Measurements from ENCODE around the gene INAVA.
"Not testable (repeated sequence)": the region's sequence is repeated elsewhere in the genome, so short reads cannot be mapped to it uniquely, and the experiment has no call there.

INAVA gene

DNA sequence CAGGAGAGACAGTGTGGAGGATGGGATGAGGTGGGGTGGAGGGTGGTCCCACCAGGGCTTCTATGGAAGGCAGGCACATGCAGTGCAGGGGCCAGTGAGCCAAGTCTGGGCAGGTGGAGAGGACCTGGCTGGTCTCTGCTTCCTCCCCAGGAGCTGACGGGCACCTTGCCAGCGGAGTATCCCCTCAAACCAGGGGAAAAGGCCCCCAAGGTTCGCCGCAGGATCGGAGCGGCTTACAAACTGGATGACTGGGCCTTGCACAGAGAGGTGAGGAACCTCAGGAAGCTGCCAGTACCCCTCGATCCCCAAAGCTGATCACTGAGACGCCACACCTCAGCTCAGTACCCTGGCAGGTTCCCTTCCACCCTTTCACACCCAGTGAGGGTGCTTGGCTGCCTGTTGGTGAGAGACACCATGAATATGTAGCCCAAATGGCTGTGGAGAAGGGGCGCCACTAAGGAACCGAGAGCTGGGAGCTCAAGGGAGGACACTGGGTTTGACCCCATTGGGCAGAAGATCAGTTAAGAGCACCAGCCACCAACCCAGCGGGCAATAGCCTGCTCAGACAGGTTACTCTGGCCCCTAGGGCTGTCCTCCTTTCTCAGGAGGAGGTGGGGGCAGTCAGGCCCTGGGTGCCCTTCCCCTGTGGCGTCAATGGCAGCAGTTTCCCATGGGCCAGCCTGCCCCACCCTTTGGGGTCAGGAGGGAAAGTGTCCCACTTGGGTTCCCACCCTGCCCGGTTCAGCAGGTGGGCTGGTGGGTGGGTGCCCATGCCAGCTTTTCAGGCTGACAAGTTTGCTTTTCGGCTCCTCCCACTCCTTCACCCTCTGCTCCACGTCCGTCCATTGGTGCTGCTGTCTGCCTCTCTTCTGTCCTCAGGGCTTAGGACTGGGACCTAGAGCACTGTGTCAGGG, 5.5 kb downstream of the INAVA start:
- no peak for DNase-seq

DNA sequence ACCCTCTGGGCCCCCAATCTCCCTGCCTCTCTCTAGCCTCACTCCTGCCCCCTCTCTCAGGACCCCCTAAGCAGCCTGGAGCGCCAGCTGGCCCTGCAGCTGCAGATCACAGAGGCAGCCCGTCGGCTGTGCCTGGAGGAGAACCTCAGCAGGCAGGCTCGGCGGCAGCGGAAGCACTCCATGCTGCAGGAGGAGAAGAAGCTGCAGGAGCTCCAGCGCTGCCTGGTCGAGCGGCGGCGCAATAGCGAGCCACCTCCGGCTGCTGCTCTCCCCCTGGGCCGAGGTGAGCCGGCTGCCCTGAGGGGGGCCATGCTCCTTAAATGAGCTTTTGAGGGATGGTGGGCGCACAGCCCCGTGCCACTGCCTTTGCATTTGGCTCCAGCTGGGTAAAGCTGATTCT, 6.2 kb downstream of the INAVA start:
- DNase-seq: no peak

DNA sequence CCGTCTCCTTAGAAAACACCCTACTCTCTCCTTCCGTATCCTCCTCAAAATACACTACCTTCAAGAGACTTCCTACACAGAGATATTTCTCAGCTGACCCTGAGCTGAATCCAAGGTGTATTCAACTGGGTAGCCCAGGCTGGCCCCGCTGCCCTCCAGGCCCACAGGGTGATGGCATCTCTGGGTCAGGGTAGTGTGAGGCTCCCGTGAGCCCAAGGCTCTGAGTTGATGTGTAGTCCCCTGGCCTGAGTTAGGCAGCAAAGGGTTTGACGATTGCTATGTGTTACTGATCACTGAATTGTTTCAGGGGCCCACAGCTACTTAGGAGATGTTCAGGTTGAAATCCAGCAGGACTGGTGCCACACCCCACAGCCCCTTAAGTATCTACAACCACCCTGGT, 6.7 kb downstream of the INAVA start:
- DNase-seq: no peak

DNA sequence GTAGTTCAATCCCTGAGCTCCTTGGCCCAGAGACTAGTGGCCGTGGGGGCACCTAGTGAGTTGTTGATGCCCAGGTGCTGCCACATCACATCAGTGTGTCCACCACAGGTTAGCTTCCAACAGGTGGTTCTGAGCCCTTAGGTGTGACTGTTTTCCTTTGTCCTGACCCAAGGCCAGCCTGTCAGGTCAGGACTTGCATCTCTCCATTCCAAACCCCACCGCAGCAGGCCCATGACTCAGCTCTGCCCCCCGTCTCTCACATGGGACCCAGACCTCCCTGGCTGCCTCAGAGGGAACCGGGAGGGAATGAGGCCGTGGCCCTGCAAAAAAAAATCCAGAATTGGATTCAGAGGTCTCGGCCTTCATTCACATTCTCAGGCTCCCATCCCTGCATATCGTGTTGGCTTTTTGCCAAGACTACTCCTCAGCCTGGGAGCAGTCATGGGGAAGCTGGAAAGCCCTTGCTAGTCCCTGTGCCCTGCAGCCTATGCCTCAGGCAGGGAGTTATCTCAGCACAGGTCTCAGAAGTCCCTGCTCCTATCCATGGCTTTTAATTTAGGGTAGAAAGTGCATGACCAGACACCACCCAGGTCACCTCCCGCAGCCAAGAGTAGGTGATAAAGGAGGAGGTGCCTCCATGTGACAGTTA, 7.2 kb downstream of the INAVA start:
- no peak for DNase-seq

- no peak for DNase-seq
These were observed 9.1 kb downstream of the INAVA start for GRCh38 chr1:200903793-200904192.

- no peak for DNase-seq
These were observed 10.1 kb downstream of the INAVA start for GRCh38 chr1:200904772-200905171.

GRCh38 chr1:200905411-200906052, 10.8 kb downstream of the INAVA start:
- no peak for DNase-seq

DNA sequence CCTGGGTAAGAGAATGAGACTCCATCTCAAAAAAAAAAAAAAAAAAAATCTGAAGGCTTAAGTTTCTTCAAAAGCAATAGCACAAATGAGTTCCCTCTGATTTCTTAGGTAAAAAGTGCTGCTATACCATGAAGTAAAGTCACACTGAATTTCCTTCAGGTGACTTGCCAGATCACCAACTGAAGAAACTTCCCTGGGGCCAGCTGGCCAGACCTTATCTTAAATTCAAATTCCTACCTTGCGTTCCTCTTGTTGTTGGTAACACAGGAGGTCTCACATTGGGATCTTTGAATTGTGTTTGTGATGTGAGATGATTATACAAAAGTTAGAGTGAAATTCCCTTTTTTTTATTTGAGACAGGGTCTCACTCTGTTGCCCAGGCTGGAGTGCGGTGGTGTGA, 11.8 kb downstream of the INAVA start:
- DNase-seq: no peak

DNA sequence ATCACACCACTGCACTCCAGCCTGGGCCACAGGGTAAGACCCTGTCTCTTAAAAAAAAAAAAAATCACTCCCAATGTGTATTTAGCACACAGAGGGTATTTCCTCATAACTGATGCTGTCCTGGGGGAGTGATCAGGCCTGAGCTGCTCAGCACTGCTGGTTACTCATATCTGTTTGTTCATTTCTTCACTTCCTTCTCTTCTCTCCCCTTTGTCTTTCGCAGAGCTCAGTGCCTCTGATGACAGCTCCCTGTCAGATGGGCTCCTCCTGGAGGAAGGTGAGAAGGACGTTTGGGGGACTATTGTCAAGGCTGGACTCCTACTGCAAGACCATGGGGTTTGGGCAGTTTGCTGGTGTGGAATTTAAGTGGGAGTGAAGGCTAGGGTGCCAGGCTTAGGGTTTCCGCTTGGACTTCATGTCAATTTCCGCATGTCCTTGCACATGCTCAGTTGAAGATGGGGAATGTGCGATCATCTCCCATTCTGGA, 13.0 kb downstream of the INAVA start:
- no peak for DNase-seq

DNA sequence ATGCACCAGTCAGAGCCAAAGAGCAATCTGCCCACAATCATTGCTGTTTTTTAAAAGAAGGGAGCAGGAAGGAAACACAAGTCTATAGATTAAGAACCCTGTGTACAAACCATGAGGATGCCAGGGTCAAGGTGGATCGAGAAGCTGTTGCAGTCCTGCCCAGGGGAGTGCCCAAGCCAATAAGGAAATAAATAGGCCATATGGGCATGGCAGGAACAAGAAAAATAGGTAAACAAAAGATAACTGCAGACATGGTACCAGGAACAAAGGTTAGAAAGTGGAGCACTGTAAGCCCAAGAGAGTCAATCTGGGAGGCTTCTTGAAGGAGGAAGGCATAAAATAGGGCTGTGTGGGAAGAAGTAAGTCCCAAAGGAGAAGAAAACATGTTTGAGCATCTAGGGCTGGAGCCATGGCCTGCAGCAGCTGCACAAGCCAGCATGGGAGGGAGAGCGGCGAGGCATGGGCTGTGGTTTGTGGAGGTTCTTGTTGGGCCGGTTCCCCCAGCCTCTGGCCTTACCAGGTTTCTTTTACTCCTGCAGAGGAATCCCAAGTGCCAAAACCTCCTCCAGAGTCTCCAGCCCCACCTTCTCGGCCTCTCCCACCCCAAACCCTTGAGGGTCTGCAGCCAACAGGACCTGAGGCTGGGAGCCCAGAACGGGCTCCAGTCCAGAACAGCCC, 13.6 kb downstream of the INAVA start:
- no peak for DNase-seq

- DNase-seq: no peak
These were observed 14.4 kb downstream of the INAVA start for GRCh38 chr1:200909071-200909470.

- DNase-seq: no peak
These were observed 15.1 kb downstream of the INAVA start for GRCh38 chr1:200909757-200910239.

GRCh38 chr1:200911361-200911760, 16.7 kb downstream of the INAVA start:
- DNase-seq: no peak

DNA sequence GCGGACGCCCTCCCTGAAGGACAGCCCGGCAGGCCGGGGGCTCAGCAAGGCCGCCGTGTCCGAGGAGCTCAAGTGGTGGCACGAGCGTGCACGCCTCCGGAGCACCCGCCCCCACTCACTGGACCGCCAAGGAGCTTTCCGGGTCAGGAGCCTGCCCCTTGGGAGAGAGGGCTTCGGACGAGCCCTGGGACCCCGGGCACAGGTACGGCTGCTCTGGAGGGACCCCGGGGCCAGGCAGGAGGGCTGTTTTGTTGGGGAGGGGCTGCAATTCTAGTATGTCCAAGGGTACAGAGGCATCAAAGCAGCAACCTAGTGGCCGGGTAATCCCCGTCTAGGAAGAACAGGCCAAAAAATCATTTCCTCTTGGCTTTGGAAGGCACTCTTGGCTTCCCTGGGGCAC, 17.2 kb downstream of the INAVA start:
- DNase-seq: not testable (repeated sequence)

- DNase-seq: no peak
These were observed 18.2 kb downstream of the INAVA start for GRCh38 chr1:200912737-200913407.

GRCh38 chr1:200916152-200916551, 21.5 kb downstream of the INAVA start:
- DNase-seq: no peak

- DNase-seq: no peak
These were observed 22.0 kb downstream of the INAVA start for GRCh38 chr1:200916681-200917080.

GRCh38 chr1:200917291-200917817, 22.7 kb downstream of the INAVA start:
- DNase-seq: no peak

DNA sequence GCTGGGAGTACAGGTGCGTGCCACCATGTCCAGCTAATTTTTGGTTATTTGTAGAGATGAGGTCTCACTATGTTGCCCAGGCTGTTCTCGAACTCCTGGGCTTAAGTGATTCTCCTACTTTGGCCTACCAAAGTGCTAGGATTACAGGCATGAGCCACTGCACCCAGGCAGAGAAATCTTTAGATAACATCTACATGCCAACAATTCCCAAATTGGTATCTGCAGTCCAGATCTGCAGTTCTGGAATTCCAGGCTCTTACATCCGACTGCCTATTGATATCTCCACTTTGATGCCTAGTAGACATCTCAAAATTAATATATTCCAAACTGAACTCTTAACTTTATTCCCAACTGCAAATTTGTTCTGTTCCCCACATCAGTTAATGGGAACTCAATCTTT, 23.3 kb downstream of the INAVA start:
- no peak for DNase-seq

DNA sequence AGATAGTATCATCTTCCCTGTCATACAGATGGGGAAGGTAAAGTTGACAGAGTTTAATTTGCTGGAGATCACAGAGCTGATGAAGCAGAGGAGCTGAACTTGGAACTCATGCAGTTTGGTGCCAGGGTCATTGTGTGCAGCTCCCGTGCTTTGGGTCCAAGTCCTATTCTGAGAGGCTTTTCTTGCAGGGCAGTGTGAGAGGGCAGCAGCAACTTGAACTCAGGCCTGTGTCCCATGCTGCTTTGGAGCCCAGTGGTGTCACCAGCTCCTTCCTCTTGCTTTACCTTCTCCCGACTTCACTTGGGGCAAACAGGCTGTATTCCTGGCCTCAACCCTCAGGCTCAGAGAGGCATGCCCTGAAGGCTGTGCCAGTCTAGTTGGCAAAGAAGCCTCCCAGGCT, 24.7 kb downstream of the INAVA start:
- DNase-seq: no peak

DNA sequence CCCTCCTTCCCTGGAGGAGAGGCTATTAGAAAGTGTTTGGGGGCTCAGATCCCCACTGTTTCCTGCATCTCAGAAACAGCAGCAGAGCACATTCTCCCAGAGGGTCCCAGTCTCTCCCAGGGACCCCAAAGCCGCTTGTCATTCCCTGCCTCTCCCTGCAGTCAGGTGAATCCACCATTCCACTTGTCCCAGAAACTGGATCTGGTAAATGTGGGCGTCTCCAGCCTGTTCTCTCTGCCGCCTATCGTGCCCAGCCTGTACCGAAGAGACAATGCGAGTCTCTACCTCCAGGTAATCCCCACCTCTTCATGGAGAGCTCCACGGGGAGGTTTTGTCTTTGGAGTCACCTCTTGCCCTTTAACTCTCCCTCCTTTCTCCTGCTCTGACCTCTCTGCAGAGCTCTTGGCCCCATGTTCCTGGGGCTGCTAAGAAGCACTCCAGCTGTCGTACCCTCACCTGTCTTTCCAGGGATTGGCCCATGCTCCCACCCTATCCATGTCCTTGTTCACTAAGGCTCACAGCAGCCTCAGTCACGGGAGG, 26.9 kb downstream of the INAVA start:
- no peak for DNase-seq

GRCh38 chr1:200922406-200922805, 27.7 kb downstream of the INAVA start:
- DNase-seq: no peak

Data from activated CD8-positive, alpha-beta memory T cell treated with anti-CD3 and anti-CD28 coated beads for 24 hours (primary cell).